HG03342 (cell line): ENCODE results near the gene SPAAR.
"Not testable (repeated sequence)": the region's sequence is repeated elsewhere in the genome, so short reads cannot be mapped to it uniquely, and the experiment has no call there.

Experiments
- ATAC-seq: cut with Tn5 transposase; IDR thresholded peaks from one replicate; pipeline ENCODE4 v1.9.1; 2021; ENCODE audit warnings: mild to moderate bottlenecking, moderate library complexity; ENCODE audit not compliant: unreplicated experiment

Gene SPAAR

DNA sequence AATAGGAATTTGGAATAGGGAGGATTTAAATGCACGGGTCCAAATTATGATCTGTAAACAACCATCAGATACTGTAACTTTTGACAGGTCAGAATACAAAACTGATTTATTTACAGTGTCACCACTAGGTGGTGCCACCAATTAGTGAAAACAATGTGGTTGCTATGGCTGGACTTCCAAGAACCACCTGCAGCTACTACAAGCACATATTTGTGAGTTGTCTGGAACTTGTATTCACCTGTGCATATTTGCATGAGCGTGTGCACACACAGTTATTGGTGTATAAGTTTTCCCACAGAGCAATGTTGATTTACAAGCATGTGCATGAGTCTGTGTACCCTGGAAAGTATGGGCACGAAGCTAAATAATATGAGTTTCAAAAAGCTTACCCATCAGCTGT lies 6.2 kb upstream of the SPAAR start:
- ATAC-seq, result no peak

DNA sequence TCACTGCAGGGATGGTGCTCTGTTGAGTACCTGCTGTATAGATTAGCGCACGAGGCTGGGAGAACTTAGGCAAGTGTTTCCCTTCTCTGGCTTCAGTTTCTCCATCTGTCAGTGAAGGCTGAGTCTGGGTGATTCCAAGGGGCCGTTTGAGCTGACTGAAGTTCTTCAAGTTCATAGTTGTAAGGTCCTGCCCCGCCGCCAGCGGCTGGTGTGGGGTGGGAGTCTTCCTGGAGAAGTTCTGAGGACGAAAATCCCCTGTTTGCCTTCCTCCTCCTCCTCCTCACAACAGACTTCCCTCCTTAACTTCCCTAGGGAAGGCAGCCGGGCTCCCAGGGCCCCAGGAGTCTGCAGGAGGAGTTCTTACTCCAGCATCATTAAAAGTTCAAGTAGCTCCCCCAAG lies 5.0 kb upstream of the SPAAR start:
- no peak for ATAC-seq

DNA sequence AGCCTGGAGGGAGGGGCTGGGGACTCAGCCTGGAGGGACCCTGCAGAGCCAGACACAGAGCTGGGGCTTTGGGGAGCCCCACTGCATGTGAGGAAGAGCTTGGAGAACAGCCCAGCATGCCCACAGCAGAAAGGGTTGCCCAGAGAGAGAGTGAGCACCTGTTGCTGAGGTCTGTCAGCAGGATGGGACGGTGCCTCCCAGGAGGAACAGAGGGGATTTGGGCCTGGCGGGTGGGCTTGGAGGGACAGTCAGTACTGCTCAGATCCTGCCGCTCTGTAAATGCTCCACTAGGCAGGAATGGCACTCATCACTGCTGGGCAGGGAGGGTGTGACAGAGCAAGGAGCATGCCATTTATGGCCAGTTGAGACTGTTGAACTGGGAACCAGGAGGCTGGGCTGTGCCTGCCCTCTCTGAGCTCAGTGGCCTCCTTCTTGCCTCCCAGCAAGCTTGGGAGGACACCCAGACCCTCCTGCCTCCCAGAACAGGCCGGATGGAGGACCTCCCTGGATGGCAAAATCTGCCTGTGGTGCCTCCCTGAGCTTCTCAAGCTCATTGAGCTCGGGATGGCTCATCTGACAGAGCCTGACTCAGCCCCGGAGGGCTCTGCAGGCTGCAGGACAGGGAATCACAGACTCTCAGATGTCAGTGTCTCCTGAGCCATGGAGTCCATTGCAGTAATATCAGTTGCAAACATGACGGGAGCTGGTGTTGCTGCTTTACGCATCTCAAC lies 4.1 kb upstream of the SPAAR start:
- ATAC-seq, result no peak

DNA sequence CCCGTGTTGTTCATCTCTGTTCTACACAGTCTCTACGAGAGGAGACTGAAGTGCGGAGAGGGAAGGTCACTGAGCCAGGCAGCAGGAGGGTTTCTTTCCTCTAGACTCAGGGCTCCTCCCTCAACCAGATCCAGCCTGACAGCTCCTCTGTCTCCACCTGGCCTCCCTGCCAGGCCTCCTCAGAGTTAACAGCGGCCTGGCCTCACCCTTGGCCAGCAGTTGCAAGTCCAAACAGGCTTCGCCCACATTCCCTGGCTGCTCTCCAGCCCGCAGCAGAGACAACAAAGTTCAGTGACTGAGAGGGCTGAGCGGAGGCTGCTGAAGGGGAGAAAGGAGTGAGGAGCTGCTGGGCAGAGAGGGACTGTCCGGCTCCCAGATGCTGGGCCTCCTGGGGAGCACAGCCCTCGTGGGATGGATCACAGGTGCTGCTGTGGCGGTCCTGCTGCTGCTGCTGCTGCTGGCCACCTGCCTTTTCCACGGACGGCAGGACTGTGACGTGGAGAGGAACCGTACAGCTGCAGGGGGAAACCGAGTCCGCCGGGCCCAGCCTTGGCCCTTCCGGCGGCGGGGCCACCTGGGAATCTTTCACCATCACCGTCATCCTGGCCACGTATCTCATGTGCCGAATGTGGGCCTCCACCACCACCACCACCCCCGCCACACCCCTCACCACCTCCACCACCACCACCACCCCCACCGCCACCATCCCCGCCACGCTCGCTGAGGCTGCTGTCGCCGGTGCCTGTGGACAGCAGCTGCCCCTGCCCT lies 3.2 kb upstream of the SPAAR start, which contains the start of gene HRCT1:
Gene HRCT1 (plus strand): TSS at position 291 of the 768 bp plus-strand sequence. CDS start 86 bp downstream, at position 377.
- ATAC-seq, result no peak

DNA sequence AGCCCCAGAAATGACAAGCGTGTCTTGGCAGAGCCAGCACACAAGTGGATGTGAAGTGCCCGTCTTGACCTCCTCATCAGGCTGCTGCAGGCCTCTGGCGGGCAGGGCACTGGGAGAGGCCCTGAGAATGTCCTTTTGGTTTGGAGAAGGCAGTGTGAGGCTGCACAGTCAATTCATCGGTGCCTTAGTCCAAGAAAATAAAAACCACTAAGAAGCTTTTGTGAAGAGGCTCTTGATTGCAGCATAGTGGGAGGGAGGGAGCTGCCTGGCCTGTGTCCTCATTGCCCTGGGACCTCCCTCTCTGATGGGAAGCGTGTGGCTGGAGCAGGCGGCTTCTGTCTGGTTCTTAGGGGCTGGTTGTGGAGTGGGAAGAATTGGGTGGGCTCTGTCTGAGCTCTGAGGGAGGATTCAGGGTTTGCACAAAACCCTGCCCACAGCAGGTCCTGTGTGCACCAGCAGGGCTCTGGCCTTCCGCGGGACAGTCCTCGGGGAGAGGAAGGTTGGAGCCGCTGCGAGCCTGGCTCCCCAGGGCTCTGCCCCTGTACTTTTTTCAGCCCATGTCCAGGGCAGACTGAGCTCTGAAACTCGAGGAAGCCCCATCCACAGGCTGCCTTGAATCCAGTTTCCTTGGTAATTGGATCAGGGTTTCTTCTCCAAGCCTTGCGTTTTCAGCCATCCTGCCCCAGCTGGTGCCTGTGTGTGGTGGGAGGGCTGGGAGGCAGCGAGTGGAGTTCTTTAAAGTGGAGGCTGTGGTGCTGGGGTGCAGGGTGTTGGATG lies 2.2 kb upstream of the SPAAR start:
- ATAC-seq, result no peak

DNA sequence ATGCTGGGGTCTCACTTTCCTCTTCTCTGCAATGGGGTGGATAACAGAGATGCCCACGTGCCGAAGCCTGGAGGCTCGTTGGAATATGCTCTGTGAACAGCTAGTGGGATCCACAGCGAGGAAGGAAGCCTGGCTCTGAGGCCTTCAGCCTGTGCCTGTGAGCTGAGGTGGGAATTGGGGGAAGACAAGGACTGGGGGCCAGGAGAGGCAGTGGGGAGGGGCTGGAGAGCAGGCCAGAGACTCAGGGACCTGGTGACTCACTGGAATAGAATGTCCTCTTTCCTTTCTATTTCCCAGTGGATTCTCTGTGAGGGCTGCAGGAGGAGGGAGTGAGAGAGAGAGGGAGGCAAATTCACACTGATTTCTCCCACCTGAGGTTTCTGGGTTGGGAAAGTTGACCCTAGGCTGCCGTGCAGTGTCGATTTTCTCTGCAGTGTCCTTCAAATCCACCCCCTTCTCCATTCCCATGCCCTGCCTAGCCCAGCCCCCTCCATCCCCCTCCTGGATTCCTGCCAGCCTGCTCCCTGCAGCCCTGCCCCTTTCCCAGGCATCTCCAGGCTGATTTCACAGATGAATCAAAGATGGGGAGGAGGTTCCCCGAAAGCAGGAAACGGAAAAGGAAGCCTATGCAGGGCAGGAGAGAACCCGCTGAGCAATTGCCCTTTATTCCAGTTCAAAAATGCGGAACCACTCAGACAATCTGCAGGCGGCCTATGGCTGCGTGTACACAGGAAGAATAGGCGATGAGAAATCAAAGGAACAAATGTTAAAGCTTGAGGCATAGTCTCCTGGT lies 1.4 kb upstream of the SPAAR start:
- no peak for ATAC-seq

DNA sequence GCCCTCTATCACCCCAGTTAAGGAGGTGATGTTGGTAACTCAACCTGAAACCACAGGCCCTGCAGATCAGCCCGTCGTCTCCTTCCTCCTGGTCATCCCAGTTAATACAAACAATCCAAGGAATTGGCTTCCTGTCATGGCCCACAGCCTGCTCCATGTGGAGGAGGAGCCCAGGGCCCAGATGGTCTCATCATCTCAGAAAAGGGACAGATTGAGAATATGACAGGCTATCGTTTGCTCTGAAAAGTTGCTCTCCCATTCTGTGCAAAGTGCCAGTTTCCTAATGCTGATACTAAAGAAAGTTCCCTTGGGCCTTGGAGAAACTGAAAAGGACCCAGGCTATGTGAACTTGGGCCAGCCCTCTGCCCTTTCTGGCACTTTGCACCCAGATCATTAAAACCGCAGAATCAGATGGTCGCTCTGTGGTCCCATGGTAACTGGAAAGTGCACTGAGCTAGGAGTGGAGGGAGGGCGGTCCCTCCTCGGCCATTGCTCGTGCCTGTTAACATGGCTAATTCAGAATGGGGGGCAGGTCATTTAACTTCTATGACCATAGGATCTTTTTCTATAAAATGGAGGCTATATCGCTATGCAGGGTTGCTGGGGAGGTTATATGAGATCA lies 675 bp upstream of the SPAAR start:
- ATAC-seq, result no peak

DNA sequence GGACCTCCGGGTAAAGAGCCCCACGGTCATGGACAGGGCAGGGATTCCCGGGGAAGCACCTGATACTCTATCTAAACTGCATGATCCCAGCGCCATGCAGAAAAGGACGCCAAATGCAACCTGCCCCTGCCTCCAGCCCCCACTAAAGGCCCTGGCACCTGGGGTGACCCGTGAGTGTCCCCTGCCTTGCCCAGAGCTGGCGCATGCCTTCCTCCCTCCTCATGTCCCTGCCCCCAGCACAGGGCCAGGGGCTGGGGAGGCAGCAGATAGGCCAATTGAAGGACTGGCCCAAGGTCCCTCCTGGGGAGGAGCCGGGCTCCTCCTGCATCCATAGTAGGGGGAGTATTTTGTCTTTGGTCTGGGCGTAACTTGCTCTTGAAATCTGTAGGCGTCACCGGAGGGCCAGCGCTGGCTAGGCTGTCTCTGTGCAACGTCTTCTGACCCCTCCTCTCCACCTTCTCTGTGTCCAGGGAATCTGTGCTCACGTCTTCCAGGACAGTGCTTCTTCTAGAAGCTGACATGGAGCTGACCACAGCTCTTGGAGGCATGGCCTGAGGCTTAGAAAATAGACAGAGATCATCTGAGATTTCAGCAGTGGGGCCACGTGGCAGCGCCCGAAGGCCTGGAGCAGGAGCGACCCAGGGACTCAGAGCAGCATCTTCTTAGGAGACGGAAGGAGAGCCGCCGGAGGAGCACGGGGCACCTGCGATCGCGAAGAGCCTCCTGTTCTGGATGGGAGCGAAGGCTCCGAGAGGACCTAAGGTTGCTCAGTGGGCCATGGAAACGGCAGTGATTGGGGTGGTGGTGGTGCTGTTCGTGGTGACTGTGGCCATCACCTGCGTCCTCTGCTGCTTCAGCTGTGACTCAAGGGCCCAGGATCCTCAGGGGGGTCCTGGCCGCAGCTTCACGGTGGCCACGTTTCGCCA lies 660 bp downstream of the SPAAR start:
- ATAC-seq, result no peak

DNA sequence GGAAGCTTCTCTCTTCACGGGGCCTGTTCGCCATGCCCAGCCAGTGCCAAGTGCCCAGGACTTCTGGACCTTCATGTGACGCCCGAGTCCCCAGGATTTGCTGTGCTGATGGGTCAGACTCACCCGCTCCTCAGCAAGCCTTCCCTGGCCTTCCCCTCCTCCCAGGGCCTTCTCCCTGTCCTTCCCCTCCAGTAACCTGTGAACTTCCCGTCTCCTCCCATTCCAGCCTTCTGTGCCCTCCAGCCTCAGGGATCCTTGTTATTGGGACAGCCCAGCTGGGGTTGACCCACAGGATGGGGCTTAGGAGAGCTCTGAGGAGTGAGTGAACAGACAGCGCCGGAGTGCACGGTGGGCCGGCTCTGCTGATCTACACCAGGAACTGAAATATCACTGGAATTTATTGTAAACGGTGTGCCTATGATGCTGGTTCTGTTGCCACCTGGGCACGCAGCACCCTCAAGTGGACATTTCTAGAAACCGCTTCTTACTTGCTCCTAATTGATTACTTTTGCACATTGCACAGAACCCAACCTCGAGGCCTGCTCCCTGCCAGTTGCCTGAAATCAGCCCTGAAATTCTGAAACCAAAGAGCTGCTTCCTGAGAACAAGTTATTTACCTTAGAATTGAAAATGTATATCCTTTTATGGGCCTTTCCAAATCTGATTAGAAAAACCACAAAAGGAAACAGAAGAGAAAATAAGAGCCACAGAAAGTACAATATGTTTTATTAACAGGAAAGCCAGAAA lies 1.5 kb downstream of the SPAAR start:
- no peak for ATAC-seq

DNA sequence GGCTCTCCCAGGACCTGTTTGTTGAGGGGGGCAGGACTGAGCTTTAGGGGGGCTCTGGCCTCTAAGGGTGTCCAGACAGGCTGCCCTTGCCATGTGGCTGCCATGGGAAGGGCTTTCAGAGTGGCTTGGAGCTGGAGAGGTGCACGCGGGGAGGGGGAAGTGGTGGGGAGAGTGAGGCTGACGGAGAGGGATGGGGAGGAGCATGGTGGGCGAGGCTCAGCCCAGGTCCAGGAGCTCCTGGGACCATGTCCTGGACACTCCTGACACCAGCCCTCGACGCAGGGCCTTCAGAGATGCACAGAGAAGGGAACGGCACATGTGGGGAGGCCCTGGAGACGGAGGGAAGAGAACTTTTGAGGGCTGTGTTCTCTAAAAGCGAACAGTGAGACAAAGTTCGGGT lies 2.4 kb downstream of the SPAAR start:
- no peak for ATAC-seq

DNA sequence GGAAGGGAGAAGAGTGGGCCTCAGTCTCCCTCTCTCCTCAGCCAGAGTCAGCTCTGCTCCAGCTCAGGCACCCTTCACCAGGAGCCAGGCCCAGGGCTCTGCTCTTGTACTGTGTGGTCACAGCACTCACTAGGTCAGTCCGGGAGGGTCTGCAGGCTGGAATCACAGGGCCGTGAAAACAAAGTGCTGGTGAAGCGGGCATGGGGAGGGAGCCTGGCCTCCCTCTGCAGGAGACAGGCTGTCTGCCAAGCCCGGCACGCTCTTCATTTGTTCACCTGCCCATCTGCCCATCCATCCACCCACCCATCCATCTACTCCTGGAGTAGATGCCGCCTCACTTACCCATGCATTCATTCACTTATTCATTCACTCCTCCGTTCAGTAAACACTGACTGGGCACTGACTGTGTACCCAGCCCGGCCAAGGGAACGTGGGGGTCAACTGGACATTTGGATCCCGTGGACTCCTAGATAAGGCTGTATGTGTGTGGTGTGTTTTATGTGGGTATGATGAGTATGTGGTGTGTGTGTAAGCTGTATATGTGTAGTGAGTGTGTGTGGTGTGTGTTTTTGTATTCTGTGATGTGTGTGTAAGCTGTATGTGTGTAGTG lies 3.6 kb downstream of the SPAAR start:
- ATAC-seq, result no peak

DNA sequence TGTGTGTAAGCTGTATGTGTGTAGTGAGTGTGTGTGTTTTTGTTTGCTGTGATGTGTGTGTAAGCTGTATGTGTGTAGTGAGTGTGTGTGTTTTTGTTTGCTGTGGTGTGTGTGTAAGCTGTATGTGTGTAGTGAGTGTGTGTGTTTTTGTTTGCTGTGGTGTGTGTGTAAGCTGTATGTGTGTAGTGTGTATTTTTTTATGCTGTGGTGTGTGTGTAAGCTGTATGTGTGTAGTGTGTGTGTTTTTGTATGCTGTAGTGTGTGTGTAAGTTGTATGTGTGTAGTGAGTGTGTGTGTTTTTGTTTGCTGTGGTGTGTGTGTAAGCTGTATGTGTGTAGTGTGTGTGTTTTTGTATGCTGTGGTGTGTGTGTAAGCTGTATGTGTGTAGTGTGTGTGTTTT lies 4.1 kb downstream of the SPAAR start:
- ATAC-seq, result not testable (repeated sequence)

DNA sequence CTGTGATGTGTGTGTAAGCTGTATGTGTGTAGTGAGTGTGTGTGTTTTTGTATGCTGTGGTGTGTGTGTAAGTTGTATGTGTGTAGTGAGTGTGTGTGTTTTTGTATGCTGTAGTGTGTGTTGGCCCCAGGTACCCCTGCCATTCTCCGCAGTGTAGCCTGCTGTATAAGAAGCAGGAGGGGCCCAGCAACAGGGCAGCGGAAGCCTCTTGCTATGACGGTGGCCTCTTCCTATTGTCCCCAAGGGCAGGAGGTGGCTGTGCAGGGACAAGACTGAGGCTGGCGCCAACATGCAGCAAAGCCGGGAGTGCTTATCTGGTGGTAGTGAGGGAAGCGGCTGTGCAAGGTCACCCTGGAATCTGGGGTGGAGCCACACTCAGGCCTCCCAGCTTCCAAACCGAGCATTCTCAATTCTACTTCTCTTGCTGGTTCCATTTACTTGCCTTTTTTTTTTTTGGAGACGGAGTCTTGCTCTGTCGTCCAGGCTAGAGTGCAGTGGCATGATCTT lies 5.1 kb downstream of the SPAAR start:
- no peak for ATAC-seq

DNA sequence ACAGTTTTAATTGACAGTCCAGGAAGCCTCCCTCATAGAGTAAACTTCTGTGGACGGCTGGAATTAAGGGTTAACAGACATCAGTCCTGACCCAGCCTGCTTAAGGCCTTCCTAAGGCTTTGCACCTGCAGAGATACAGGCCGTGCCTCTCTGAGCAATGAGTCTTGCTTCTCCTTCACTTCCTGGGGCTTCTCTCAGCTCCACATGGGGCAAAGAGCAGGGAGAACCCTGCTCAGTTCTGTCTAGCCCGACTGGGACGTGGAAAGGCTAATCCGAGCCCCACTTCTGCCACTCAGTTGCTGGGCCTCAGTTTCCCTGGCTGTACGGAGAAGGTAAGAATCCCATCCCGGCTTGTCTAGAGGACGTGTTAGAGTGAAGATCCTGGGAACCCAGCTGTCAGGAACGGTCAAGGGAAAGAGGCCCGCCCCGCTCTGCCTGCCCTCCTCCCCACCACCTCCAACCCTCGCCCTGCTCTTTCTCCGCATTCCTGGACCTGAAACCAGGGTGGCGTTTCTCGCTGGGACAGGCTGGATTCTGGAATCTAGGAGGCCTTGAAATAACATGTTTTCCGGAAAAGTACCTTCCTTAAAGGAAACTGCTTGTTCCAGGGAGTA lies 6.5 kb downstream of the SPAAR start:
- ATAC-seq, result no peak

DNA sequence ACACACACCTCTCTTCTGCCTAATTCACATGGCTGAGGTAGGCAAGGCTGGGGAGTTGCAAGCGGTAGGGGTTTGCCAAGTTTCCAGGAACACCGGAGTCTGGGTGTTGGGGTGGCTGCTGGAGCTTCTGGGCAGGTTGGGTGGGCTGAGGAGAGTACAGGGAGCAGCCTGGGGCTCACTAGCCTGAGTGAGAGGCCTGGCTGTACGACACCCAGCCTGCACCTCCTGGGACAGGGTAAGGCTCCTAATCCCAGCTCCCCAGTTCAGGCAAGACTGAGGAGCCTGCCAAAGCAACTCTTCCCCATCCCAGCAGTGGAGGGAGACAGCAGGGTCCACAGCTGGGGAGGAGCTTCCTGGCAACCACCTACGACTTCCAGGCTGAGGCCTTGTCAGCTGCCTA lies 8.0 kb downstream of the SPAAR start:
- no peak for ATAC-seq

DNA sequence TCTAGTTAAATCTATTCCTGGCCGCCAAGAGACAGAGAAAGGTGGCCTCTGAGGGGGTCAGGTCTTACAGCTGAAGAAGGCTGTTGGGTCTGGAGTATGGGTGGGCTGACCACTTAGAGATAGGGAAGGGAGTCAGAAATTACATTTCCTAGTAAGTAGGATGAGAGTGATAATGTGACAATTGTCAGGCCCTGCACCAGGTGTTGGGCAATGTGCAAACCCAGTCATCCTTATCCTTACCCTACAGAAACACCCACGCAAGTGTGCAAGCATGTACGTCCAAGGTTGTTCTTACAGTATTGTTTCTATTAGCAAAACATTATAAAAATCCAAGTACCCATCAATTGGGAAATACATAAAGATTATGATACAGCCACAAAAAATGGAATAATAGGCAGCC lies 9.5 kb downstream of the SPAAR start:
- ATAC-seq, result no peak

DNA sequence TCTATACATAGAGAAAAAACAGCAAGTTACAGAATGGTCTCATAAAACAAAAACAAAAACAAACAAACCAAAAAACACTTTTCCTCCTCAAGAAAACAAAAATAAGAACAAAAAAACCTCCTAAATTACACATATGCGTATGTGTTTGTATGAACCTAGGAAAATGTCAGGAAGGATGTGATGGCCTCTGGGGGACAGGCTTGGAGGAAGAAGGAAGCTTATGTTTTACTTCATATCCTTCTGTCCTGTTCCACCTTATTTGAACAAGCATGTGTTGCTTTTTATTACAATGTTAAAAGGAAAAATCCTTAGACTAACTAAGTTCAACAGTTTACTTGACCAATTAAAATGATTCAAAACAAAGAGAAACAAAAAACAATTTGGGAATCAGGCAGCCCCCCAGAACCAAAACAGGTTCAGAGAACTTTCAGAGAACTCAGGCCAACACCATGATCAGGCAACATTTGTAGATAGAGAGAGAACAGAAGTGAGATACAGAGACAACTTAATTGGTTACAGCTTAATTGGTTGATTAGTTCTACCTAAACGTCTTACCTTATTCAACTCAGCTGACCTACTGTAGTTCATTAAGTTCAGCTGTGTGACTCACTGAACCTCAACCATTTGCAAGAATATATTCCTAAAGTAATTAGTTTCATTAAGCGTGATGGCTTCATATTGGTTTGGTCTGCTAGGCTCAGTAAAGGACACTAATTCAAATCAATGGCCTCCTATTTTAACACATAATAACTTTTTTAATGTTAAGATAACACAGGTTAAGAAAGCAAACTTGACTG lies 10.1 kb downstream of the SPAAR start:
- ATAC-seq, result no peak
